ENCODE data around the gene TMEM242.
"Not testable (repeated sequence)": the region's sequence is repeated elsewhere in the genome, so short reads cannot be mapped to it uniquely, and the experiment has no call there.

TMEM242 gene

DNA sequence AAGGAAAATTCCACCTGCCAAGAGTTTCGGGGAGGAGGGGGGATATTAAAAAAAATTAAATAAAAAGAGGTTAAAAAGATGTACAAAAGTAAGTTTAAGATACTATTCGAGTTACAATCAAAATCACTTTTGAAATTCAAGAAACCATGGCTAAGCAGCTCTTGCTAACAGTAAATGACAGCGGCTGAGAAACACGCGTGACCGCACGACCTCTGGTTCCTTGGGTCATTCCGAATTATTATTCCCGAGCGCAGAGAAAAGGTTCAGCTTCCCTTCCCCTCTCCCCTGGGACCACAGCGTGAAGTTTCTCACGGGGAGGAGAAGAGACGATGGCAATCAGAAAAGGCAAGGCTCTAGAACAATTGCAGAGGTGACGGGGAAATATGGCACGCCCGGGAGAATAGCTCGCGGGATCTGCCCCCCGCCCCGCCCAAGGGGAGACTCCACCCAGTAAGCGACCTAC, 496 bp downstream of the TMEM242 start:
- DNase-seq: no peak

- DNase-seq: no peak
Observed at GRCh38 chr6:157316871-157317814, 6.2 kb downstream of the TMEM242 start.

DNA sequence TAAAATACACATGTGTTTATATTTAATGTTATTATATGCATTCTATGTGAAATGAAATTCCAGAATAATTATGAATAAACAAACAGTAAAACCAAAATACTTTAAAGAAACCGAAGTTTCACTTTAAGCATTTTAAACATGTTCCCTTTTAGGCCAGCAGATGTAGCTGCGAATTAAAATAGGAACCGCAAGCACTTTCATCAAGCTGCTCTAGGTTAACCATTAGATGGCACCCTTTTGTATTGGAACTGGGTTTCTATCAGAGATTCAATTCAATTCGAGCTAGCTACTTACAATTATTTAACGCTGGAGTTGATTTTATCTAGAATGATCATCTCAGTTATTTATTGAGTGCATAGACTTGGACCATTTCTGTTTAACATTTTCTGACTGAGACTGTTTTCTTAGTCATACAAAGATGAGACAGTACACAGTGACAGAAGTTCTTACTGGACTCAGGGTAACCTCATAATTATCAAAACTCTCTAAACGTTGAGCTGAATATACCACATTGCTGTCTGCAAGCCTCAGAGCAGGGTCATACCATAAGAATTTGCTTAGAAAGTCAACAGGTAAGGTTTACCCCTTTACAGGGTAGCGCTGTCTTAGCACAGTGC, 8.5 kb downstream of the TMEM242 start:
- DNase-seq: no peak

DNA sequence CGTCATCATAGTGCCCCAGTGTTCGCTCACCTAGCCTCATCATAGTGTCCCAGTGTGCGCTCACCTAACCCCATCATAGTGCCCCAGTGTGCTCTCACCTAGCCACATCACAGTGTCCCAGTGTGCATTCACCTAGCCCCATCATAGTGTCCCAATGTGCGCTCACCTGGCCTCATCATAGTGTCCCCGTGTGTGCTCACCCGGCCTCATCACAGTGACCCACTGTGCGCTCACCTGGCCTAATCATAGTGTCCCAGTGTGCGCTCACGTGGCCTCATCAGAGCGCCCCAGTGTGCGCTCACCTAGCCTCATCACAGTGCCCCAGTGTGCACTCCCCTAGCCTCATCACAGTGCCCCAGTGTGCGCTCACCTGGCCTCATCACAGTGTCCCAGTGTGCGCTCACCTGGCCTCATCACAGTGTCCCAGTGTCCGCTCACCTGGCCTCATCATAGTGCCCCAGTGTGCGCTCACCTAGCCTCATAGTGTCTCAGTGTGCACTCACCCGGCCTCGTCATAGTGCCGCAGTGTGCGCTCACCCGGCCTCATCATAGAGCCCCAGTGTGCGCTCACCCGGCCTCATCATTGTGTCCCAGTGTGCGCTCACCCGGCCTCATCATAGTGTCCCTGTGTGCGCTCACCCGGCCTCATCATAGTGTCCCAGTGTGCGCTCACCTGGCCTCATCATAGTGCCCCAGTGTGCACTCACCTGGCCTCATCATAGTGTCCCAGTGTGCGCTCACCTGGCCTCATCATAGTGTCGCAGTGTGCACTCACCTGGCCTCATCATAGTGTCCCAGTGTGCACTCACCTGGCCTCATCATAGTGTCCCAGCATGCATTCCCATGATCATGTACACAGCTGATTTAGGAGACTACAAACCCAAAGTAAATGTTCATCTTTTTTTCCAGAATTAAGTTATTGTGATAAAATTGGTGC, 9.5 kb downstream of the TMEM242 start:
- DNase-seq: no peak

- DNase-seq: no peak
Observed at GRCh38 chr6:157312757-157313156, 10.6 kb downstream of the TMEM242 start.

DNA sequence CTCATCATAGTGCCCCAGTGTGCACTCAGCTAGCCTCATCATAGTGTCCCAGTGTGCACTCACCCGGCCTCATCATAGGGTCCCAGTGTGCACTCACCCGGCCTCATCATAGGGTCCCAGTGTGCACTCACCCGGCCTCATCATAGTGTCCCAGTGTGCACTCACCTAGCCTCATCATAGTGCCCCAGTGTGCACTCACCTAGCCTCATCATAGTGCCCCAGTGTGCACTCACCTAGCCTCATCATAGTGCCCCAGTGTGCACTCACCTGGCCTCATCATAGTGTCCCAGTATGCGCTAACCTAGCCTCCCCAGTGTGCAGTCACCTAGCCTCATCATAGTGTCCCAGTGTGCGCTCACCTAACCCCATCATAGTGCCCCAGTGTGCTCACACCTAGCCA, 12.6 kb downstream of the TMEM242 start:
- not testable (repeated sequence) for DNase-seq

DNA sequence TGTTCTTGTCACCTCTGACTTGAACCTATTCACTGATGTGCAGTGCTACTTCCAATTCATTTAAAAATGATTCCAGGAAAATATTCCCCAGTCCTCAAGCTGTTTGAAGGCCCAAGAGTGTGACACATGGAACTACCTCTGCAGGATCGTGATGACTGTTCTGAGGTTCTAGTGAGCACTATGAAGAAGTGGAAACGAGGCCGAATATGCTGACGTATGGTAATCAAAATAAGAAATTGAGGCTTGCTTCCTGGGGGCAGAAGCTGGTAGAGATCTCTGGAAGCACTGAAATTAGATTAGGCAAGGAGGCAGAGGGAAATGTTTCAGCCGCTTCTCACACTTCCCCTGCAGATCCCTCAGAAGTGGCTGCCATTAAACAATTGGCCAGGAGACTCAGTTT, 15.7 kb downstream of the TMEM242 start:
- DNase-seq: no peak

DNA sequence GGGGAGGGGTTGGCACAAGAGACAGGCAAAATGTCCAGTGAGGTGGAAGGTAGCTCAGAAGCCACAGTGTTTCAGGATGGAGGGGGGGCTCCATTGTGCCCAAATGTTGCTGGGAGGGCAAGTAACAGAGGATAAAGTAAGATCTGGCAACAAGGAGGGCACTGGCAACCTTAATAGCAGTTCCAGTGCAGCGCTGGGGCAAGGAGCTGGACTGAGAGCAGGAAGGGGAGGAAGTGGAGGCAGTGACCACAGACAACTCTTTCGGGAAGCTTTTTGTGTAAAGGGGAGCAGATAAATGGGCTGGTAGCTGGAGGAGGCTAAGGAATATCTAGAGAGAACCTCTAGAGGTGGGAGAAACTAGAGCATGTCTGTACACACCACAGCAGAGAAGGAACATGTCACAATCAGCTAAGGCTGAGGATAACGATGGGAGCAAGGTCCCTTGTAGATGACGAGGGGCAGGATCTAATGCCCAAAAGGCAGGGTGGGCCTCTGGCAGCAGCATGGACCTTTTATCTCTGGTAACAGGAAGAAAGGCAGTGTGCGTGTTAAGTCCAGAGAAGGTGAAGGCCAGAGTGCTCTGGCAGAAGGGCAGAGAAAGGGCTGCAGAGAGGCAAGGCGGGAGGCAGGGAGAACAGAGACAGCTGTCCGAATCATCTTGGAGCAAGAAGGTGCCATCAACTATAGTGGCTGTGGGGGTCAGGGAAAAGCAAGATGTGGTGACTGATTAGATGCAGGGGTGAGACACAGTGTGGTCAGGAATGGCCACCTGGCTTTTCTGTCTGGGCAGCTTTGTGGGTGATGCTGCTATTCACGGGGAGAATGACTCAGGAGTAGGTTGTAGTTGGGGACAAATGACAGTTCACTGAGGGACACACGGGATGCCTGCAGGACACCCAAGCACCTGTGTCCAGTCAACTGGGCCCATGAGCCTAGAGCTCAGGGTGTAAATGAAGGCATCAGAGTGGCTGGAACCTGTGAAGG, 17.4 kb downstream of the TMEM242 start:
- no peak for DNase-seq

DNA sequence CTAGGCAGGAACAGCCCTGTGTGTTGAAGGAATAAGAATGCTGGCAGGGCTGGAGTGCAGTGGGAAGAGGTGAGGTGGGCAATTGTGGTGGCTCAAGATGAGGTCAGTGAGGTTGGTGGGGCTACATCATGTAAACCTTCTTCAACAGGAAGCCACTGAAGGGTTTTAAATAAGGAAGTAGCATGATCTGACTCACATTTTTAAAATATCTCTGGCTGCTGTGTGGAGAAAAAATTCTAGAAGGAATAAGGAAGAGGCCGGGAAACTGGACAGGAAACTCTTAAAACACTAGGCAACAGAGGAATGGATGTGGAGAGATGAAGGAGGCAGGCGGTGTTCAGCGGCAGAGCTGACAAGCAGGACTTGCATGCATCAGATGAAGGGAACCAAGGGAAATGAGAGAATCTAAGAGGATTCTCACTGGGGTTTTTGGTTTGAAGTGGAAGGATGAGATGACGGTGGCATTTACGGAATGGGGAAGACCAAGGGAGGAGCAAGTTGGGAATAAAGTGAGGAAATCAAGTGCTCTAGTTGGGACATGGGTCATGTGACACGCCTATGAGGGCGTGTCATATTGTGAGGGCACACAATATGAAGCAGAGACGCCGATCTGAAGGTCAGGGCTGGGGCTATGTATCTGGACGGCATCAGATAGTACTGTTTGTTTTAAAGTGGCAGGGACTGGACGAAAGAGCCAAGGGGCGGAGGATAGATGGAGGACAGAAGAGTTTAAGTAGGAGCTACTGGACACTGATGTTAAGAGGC, 18.2 kb downstream of the TMEM242 start:
- DNase-seq: peak; percentile 51

- no peak for DNase-seq
Observed at GRCh38 chr6:157302736-157303135, 20.6 kb downstream of the TMEM242 start.

- no peak for DNase-seq
Observed at GRCh38 chr6:157300436-157300835, 22.9 kb downstream of the TMEM242 start.

DNA sequence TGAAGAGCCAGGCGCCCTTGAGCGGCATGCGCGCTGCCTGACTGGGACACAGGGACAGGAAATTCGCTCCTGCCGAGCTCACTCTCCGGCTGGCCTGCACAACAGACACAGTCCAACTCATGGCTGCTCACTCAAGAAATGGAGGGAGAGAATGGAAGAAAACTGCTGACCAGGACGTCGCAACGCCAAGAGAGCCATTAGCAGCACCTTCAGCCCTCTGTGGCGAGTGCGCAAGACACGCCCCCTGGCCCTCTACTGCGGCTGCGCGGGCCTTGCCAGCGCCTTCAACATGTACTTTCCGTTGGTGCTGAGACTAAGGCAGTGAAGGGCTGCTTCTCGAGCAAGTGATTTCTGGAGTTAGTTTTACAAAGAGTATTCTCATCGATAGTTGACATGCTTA, 23.3 kb downstream of the TMEM242 start:
- DNase-seq: no peak

DNA sequence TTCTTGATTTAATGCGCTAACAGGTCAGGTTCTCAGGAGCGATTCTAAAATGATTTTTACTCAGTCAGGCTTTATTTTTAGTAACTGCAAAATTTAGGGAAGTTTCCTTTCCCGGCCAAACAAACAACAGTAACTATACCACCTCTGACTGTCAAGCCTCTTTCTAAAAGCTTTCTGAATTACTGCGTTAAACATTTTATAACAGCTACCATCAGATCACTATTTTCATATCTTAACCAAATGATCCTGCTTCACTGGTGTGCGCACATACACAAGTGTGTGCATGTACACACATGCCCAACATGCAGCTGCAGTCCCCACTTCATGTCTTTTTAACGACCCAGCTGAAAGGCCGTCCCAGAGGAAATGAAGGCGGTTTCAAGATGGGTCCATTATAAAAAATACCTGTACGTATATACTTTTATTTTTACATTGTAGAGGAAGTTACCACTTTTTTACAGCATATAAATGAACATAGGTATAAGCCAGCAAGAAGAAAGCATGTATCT, 25.0 kb downstream of the TMEM242 start:
- DNase-seq: no peak

DNA sequence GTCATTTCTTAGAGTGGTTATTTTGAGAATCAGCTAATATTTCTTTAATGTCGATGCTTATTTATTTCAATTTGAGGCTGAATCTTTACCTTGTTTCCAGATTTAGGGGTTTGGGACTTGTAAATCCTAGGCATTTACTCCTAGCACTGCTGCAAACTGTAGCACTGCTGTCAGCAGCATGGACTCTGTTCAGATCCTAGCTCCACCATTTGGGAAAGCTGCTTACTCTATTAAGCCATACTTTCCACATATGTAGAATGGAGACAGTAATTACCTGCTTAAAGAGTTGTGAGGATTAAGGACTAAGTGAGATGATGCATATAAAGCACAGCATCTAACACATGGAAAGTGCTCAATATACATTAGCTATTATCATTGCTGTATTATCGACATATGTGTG, 28.7 kb downstream of the TMEM242 start:
- no peak for DNase-seq

GRCh38 chr6:157293780-157294179, 29.5 kb downstream of the TMEM242 start:
- no peak for DNase-seq

GRCh38 chr6:157292202-157292601, 31.1 kb downstream of the TMEM242 start:
- DNase-seq: no peak

DNA sequence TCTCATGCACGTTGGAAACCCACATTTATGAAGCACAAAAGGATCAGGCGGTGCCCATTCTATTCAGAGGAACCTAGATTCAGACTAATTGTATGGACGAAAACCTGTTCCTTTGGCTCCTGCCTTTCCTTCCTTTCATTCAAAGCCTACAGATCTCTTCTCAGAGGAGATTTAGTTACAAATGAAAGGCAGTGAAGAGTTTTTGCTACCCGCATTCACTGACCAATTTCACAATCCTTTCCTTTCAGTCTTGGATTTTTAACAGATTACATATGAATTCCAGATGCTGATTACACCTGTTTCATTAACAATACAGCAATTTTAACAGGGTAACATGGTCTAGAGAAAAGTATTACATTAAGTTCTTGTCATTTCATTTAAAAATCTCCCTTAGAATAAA, 32.0 kb downstream of the TMEM242 start:
- DNase-seq: no peak

DNA sequence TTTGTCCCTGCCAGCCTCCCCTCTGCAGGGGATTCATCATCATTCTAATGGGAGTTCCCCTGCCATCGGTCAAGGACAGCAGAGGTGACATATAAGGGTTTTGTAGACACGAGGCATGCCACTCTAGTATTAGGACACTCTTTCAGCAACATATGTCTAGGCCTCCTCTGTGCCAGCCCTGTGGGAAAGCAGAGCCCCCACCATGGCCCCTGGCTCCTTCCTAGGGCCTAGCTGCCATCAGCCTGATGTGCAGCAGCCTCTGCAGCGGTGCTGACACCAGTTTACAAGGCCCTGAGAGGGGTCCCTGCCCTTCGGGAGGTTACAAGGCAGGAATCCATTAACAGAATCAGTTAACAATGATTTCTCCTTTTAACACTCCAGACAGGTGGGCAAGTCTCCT, 32.5 kb downstream of the TMEM242 start:
- DNase-seq: no peak

- DNase-seq: no peak
Observed at GRCh38 chr6:157289764-157290163, 33.6 kb downstream of the TMEM242 start.

DNA sequence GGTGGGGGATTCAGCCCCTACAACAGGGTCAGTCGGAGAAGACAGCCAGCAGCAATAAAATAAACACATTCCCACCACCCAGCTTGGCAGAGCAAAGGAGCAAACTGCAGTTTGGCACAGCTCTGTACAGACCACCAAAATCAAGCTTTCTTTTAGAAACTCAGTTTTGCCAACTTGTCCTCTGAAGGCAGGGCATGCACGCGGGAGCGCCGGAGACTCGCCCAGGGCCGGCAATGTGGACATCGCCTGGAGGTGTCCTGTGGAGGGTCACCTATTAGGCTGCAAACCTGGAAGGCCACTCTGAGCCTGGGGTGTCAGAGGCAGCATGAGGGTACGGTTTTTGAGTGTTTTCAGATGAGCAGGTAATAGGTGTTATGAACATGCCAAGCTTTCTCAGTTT, 34.7 kb downstream of the TMEM242 start:
- no peak for DNase-seq

DNA sequence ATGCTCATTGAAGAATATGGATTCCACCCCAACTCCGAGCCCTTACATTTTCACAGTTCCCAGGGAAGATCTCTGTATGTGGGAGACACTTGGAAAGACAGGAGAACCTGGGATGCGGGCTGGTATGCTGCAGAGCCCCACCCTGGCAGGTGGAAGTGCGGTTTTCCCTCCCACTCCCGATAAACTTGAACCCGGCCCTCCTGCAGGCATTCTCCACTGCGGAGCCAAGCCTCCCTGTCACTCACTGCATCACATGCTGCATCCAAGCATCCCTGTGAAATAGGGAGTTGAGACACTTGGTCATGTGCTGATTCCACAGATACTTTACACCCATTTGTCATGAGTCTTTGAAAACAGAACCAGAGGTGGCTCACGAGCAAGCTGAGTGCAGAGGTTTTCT, 35.4 kb downstream of the TMEM242 start:
- no peak for DNase-seq

Measured in OCI-M1 (cell line).